Activated naive CD8-positive, alpha-beta T cell treated with anti-CD3 and anti-CD28 coated beads, Interleukin-2, amount 50 U/mL, for 24 hours (primary cell): ENCODE results near the gene CCDC192.

Source experiments
- ATAC-seq: fragments of 150-1000 bp; cut with Tn5 transposase; one replicate; pipeline ENCODE4 v1.10.0; 2021
- DNase-seq: peaks from one replicate; pipeline ENCODE4 v3.0.0; 2021
- H3K27ac Mint-ChIP-seq: one replicate; pipeline ENCODE4 v1.8.0; 2021; ENCODE audit warnings: mild to moderate bottlenecking, mixed read lengths
- H3K27me3 Mint-ChIP-seq: one replicate; pipeline ENCODE4 v1.8.0; 2021; ENCODE audit warnings: mixed read lengths
- H3K36me3 Mint-ChIP-seq: one replicate; pipeline ENCODE4 v1.8.0; 2021; ENCODE audit warnings: low read depth, mixed read lengths
- H3K4me1 Mint-ChIP-seq: one replicate; pipeline ENCODE4 v1.8.0; 2021; ENCODE audit warnings: mixed read lengths
- H3K4me3 Mint-ChIP-seq: one replicate; pipeline ENCODE4 v1.8.0; 2021; ENCODE audit warnings: mild to moderate bottlenecking, moderate library complexity, mixed read lengths
- H3K9me3 Mint-ChIP-seq: one replicate; pipeline ENCODE4 v1.8.0; 2021; ENCODE audit warnings: mixed read lengths

CCDC192 gene

GRCh38 chr5:127899214-127899610 lies 196.0 kb downstream of the CCDC192 start:
- H3K9me3 Mint-ChIP-seq, result no peaks in the 10 kb centered on the region
- no peak overlapping the region for H3K27ac Mint-ChIP-seq
- H3K36me3 Mint-ChIP-seq, result no peaks in the 10 kb centered on the region
- no peaks in the 10 kb centered on the region for H3K27me3 Mint-ChIP-seq
- ATAC-seq (peak; percentile 12), DNase-seq (no peak)
- no peak overlapping the region for H3K4me3 Mint-ChIP-seq
- peaks cover 10% of the 10 kb centered on the region for H3K4me1 Mint-ChIP-seq

DNA sequence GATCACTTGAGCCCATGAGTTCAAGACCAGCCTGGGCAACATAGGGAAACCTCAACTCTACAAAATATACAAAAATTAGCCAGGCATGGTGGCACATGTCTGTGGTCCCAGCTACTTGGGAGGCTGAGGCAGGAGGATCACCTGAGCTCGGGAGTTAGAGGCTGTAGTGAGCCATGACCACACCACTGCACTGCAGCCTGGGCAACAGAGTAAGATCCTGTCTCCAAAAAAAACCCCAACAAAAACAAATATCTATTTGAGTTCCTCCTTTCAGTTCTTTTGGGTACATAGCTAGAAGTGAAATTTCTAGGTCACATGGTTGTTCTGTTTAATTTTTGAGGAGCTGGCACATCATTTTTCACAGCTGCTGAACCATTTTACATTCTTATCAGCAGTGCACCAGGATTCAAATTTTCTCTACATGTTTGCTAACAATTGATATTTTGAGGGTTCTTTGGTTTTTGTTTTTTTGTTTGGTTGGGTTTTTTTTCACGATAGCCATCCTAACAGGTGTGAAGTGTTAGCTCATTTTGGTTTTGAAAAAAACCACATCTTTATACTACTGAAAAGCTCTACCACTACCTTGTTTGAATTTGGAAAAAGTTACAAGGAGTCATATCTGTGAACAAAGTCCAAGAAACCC lies 203.5 kb downstream of the CCDC192 start:
- Mint-ChIP-seq H3K36me3 (no peaks in the 10 kb centered on the region), H3K27me3 (peaks cover 5% of the 10 kb centered on the region), H3K27ac (no peak overlapping the region), H3K4me1 (peaks cover 5% of the 10 kb centered on the region), H3K4me3 (no peak overlapping the region), H3K9me3 (no peaks in the 10 kb centered on the region)
- ATAC-seq (no peak), DNase-seq (no peak)

- Mint-ChIP-seq H3K4me3 (no peak overlapping the region), H3K36me3 (no peaks in the 10 kb centered on the region), H3K27ac (no peak overlapping the region), H3K4me1 (peaks cover 5% of the 10 kb centered on the region), H3K27me3 (peaks cover 5% of the 10 kb centered on the region), H3K9me3 (no peaks in the 10 kb centered on the region)
- DNase-seq, result no peak
- no peak for ATAC-seq
These were observed 204.7 kb downstream of the CCDC192 start for GRCh38 chr5:127907907-127908306.

- no peaks in the 10 kb centered on the region for H3K36me3 Mint-ChIP-seq
- ATAC-seq (no peak), DNase-seq (no peak)
- H3K27me3 Mint-ChIP-seq, result peaks cover 5% of the 10 kb centered on the region
- no peaks in the 10 kb centered on the region for H3K9me3 Mint-ChIP-seq
- H3K4me3 Mint-ChIP-seq, result no peak overlapping the region
- H3K27ac Mint-ChIP-seq, result no peak overlapping the region
- H3K4me1 Mint-ChIP-seq, result peaks cover 5% of the 10 kb centered on the region
These were observed 205.9 kb downstream of the CCDC192 start for GRCh38 chr5:127909066-127909465.

DNA sequence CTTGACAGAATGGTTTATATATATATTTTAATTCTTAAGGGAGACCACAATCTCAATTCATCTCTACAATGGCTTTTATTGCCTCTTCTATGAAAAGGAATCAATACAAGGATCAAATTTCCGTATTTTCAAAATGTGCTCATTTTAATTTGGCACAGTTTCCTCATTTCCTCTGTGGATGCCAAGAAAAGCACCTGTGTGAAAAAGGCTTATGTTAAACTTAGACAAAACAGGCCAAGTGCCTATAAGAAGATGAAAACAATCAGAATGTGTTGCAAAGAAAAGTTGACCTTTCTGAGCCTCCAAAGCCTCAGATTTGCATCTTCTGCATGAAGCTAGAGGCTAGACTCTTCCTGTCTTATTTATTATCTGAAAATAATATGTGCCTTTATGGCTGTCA lies 206.6 kb downstream of the CCDC192 start:
- peaks cover 5% of the 10 kb centered on the region for H3K27me3 Mint-ChIP-seq
- no peaks in the 10 kb centered on the region for H3K9me3 Mint-ChIP-seq
- no peak overlapping the region for H3K27ac Mint-ChIP-seq
- peaks cover 5% of the 10 kb centered on the region for H3K4me1 Mint-ChIP-seq
- no peak overlapping the region for H3K4me3 Mint-ChIP-seq
- ATAC-seq, result no peak
- no peak for DNase-seq
- H3K36me3 Mint-ChIP-seq, result no peaks in the 10 kb centered on the region

DNA sequence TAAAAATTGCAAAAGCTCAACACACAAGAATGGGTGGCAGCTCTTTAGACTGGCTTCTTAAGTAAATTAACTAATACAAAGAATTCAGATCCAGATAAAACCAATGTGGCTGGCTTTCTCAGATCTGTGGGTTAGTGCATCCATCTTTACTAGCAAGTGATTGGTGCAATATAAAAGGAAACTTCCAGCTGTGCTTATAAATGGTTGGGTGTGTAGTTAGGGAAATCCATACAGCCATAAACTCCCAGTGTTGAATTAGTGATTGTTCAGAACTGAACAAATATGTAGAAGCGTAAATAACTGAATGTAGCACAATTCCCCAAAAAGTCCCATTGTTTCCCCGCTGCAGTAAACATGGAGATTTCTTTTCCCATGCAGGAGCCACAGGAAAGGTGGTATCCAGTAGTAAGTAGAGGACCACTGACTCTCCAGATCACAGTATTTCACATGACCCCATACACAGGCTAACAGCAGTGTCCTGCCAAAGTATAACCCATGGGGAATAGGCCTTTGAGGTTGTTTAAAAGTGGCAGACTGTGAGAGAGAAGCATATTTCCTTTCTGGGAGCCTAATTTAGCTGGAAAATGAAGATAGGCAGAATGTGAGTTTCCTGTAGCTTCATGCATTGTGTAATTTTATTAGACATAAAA lies 207.2 kb downstream of the CCDC192 start:
- ATAC-seq (no peak), DNase-seq (no peak)
- no peaks in the 10 kb centered on the region for H3K9me3 Mint-ChIP-seq
- no peaks in the 10 kb centered on the region for H3K36me3 Mint-ChIP-seq
- no peak overlapping the region for H3K27ac Mint-ChIP-seq
- H3K4me3 Mint-ChIP-seq, result no peak overlapping the region
- H3K27me3 Mint-ChIP-seq, result peaks cover 5% of the 10 kb centered on the region
- H3K4me1 Mint-ChIP-seq, result peaks cover 5% of the 10 kb centered on the region

DNA sequence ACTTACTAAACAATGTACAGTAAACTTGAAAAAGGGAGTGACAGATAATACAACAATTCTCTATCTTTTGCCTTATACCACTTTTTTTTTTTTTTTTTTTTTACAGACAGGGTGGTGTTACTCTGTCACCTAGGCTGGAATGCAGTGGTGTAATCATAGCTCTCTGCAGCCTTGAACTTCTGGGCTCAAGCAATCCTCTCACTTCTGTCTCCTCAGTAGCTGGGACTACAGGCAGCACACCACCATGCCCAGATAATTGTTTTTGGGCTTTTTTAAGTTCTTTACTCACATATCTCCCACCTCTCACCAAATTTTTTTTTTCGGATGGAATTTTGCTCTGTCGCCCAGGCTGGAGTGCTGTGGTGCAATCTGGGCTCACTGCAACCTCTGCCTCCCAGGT lies 208.4 kb downstream of the CCDC192 start:
- peaks cover 5% of the 10 kb centered on the region for H3K27me3 Mint-ChIP-seq
- H3K36me3 Mint-ChIP-seq, result no peaks in the 10 kb centered on the region
- H3K4me1 Mint-ChIP-seq, result no peaks in the 10 kb centered on the region
- no peak for DNase-seq
- ATAC-seq, result no peak
- H3K9me3 Mint-ChIP-seq, result no peaks in the 10 kb centered on the region
- no peak overlapping the region for H3K4me3 Mint-ChIP-seq
- no peak overlapping the region for H3K27ac Mint-ChIP-seq

DNA sequence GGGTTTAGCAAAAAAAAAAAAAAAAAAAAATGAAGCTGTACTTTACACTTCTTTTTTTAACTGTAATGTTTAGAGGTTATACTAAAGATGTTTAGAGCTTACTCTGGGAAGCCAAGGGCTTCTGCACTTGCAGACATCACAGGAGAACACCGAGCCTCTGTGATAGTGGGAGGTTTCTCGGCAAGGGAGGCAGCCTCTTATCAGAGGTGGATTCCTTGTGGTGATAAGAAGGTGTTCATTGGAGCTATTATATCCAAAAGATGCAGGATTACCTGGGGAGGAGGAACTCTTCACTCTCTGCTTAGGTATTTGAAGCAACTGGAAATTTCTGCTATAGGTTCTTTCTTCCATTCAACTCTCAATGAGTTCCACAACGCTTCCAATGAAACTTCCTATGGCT lies 209.2 kb downstream of the CCDC192 start:
- Mint-ChIP-seq H3K27me3 (peaks cover 3% of the 10 kb centered on the region), H3K9me3 (no peaks in the 10 kb centered on the region), H3K4me1 (peaks cover 7% of the 10 kb centered on the region), H3K4me3 (no peak overlapping the region), H3K27ac (no peak overlapping the region), H3K36me3 (no peaks in the 10 kb centered on the region)
- DNase-seq (no peak), ATAC-seq (no peak)

DNA sequence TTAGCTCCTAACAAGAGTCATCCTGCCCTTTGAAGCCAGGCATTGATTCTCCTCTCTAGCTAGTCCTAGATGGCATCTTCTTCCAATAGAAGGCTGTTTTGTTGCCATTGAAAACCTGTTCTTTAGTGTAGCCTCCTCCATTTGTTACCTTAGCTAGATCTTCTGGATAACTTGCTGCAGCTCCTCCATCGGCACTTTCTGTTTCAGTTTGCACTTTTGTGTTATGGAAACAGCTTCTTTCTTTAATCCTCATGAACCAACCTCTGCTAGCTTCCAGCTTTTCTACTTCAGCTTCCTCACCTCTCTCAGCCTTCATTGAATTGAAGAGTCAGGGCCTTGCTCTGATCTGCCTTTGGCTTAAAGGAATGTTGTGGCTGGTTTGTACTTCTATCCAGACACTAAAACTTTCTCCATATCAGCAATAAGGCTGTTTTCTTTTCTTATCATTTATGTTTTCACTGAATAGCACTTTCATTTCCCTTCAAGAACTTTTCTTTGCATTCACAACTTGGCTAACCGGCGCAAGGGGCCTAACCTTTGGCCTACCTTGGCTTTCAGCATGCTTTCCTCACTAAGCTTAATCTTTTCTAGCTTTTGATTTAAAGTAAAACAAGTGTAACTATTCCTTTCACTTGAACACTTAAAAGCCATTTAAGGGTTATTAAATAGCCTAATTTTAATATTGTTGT lies 213.8 kb downstream of the CCDC192 start:
- no peaks in the 10 kb centered on the region for H3K27me3 Mint-ChIP-seq
- ATAC-seq (no peak), DNase-seq (no peak)
- no peak overlapping the region for H3K4me3 Mint-ChIP-seq
- no peaks in the 10 kb centered on the region for H3K9me3 Mint-ChIP-seq
- H3K36me3 Mint-ChIP-seq, result no peaks in the 10 kb centered on the region
- H3K27ac Mint-ChIP-seq, result no peak overlapping the region
- peaks cover 8% of the 10 kb centered on the region for H3K4me1 Mint-ChIP-seq

DNA sequence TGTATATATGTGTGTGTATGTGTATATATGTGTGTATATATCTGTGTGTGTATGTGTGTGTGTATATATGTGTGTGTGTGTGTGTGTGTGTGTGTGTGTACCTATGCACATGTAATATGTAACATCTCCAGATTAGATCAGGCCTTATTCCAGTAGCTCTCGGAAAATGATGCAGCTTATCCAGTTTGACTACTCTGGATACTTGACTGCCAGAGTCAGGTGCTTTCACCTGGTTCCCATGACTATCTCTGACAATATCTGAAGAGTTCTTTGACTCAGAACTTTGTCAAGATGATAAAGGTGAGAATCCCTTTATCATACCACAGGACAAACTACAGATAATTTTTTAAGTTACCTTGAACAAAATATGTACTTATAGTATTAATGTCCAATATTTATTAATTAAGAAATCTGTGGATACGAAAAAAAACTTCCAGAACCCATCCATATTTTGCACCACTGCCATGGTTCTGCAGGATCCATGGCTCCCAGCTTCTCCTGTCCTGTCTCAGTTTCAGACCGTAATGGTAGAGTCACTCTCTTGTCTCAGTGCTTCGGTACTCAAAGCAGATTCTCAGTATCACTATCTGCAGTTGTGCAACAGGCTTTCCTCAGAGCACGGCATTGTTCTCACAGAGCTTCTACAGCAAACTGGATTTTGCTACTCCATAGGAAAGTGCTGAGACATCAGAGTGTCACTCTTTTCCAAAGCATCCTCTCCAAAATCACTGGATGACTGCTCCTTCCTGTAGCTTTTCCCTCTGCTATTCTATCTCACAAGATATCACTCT lies 216.0 kb downstream of the CCDC192 start:
- H3K36me3 Mint-ChIP-seq, result no peaks in the 10 kb centered on the region
- no peak for DNase-seq
- peaks cover 8% of the 10 kb centered on the region for H3K4me1 Mint-ChIP-seq
- H3K9me3 Mint-ChIP-seq, result no peaks in the 10 kb centered on the region
- ATAC-seq, result no peak
- H3K27me3 Mint-ChIP-seq, result no peaks in the 10 kb centered on the region
- no peak overlapping the region for H3K27ac Mint-ChIP-seq
- H3K4me3 Mint-ChIP-seq, result no peak overlapping the region

GRCh38 chr5:127919818-127920217 lies 216.6 kb downstream of the CCDC192 start:
- H3K4me1 Mint-ChIP-seq, result peaks cover 8% of the 10 kb centered on the region
- ATAC-seq, result no peak
- H3K4me3 Mint-ChIP-seq, result no peak overlapping the region

DNA sequence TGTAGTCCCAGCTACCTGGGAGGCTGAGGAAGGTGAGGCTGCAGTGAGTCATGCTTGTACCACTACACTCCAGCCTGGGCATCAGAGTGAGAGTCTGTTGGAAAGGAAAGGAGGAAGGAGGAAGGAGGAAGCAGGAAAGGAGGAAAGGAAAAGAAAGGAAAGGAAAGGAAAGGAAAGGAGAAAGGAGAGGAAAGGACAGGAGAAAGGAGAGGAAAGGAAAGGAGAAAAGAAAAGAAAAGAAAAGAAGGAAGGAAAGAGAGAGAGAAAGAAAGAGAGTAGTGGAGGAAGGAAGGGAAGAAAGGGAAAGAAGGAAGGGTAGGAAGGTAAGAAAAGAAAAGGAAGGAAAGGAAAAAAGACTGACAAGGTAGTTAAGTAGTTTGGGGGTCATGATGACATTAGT lies 217.7 kb downstream of the CCDC192 start:
- DNase-seq (no peak), ATAC-seq (no peak)
- Mint-ChIP-seq H3K27me3 (no peaks in the 10 kb centered on the region), H3K9me3 (no peaks in the 10 kb centered on the region), H3K4me1 (peaks cover 8% of the 10 kb centered on the region), H3K36me3 (no peaks in the 10 kb centered on the region), H3K27ac (no peak overlapping the region), H3K4me3 (no peak overlapping the region)

More at GRCh38 chr5:127919818-127920217, 216.6 kb downstream of the CCDC192 start:
- H3K36me3 Mint-ChIP-seq, result no peaks in the 10 kb centered on the region
- DNase-seq, result no peak
- no peaks in the 10 kb centered on the region for H3K9me3 Mint-ChIP-seq
- H3K27ac Mint-ChIP-seq, result no peak overlapping the region
- H3K27me3 Mint-ChIP-seq, result no peaks in the 10 kb centered on the region

DNA sequence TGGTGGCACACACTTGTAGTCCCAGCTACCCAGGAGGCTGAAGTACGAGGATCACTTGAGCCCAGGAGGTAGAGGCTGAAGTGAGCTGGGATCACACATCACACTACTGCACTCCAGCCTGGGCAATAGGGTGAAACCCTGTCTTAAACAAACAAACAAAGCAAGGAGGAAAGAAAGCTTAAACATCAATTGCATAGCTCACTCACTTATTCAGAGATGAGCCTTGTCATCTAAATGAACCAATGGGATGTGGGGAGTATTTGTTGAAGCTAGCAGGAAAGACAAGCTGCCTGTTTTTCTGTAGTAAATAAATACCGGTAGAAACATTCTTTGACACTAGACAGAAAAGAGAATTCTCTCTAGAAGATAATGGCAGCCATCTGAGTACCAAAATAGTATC lies 219.4 kb downstream of the CCDC192 start:
- H3K9me3 Mint-ChIP-seq, result no peaks in the 10 kb centered on the region
- no peaks in the 10 kb centered on the region for H3K4me1 Mint-ChIP-seq
- DNase-seq, result no peak
- H3K27me3 Mint-ChIP-seq, result no peaks in the 10 kb centered on the region
- no peak for ATAC-seq
- no peak overlapping the region for H3K27ac Mint-ChIP-seq
- no peaks in the 10 kb centered on the region for H3K36me3 Mint-ChIP-seq
- H3K4me3 Mint-ChIP-seq, result no peak overlapping the region

GRCh38 chr5:127923804-127924570 lies 220.8 kb downstream of the CCDC192 start:
- Mint-ChIP-seq H3K4me3 (no peak overlapping the region), H3K27ac (no peak overlapping the region), H3K9me3 (no peaks in the 10 kb centered on the region), H3K4me1 (no peaks in the 10 kb centered on the region), H3K36me3 (no peaks in the 10 kb centered on the region), H3K27me3 (no peaks in the 10 kb centered on the region)
- no peak for DNase-seq
- no peak for ATAC-seq
